Measurements from ENCODE around the gene RNF151. TPM values are rescaled to one million over a fixed set of nuclear protein-coding genes. Genes with fewer than 3 reads are reported as not detected.

RNF151 gene
- total and polyA plus RNA-seq, 2 of the 13 experiments (the other 11 are each of a cell fraction or from before 2014, with no cell fraction given) = not detected

DNA sequence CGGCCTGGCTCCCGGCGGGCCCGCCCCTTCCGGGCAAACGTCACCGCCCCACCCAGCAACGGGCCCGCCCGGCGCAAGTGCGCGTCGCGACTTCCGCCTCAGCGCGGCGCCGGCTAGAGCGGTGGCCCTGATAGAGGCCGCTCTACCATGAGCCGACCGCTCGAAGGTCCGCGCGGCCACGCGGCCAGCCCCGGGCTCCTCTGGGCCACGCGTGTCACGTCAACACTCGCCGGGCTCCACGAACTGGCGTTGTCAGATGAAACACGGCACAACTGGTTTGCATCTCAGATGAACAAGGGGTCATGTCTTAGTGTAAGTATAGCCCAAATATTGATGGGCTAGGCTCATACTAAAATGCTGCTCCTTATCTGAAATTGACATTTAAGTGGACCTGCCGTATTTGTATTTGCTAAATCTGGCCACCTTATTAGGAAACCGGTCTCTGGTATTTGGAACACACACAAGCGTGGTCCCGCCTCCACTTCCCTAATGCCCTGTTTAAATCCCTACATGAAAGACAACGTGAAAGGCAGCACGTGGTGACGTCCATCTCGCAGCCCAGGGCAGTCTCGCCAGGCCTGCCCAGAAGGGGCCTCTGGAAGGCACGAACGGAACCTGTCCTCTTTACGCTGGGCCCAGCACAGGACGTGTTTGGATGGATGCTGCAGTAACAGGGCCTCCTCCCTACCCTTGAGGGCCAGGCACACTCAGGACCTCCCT, 43.3 kb downstream of the RNF151 start, which contains the start of gene ZNF598 (continued):
- TF ChIP-seq PRDM4 (CRISPR knock-in tag; IDR thresholded peaks at IDR 0.05; ENCODE audit: borderline replicate concordance) (no peak), ZIK1 (CRISPR knock-in tag; IDR thresholded peaks at IDR 0.05; ENCODE audit: borderline replicate concordance, low read depth) (no peak; the same call in 1 of the 2 replicates), BRD4 (CRISPR knock-in tag; IDR thresholded peaks at IDR 0.05) (peak; percentile 53; the same call in 1 of the 2 replicates), TIGD3 (CRISPR knock-in tag; IDR thresholded peaks at IDR 0.05; ENCODE audit: borderline replicate concordance) (no peak), SMARCE1 (IDR thresholded peaks at IDR 0.05; ENCODE audit: borderline replicate concordance) (no peak), ZNF660 (CRISPR knock-in tag; IDR thresholded peaks at IDR 0.05; ENCODE audit: borderline replicate concordance, low read depth) (no peak), ZNF816 (CRISPR knock-in tag; IDR thresholded peaks at IDR 0.05; ENCODE audit: borderline replicate concordance) (no peak), STAT5B (CRISPR knock-in tag; IDR thresholded peaks at IDR 0.05) (no peak), CREB1 (IDR thresholded peaks at IDR 0.05) (peak; percentile 32; the same call in 1 of the 2 replicates), CREB1 (CRISPR knock-in tag; IDR thresholded peaks at IDR 0.05) (peak; percentile 35; the same call in 1 of the 2 replicates), E2F1 (CRISPR knock-in tag; IDR thresholded peaks at IDR 0.05) (no peak), ZMYM3 (CRISPR knock-in tag; IDR thresholded peaks at IDR 0.05) (peak; percentile 39; the same call in 1 of the 2 replicates), REST (IDR thresholded peaks at IDR 0.05; ENCODE audit: borderline replicate concordance in 1 of 2, low read depth in 1 of 2, low read length in 2 of 2) (no peak), ZBTB49 (CRISPR knock-in tag; IDR thresholded peaks at IDR 0.05; ENCODE audit: borderline replicate concordance) (peak; percentile 75; the same call in 1 of the 2 replicates), XRCC5 (optimal IDR thresholded peaks at IDR 0.05; ENCODE audit: low read length) (no peak), ZNF567 (CRISPR knock-in tag; IDR thresholded peaks at IDR 0.05; ENCODE audit: borderline replicate concordance) (no peak; the same call in 1 of the 2 replicates)

Measured in HepG2 (cell line).